Neural cell (in vitro differentiated cells): ENCODE measurements around the gene DUS2. TPM values are rescaled to one million over a fixed set of nuclear protein-coding genes. Genes with fewer than 3 reads are reported as not detected.

Experiments used
- H2AFZ ChIP-seq: fragments of 200-600, 300-800 bp; sonication (generic), shearing (Covaris generic); 2 replicates; pipeline ENCODE4 v1.6.0; 2014; ENCODE audit warnings: low read depth, mild to moderate bottlenecking, antibody characterized with exemption, low read length, moderate library complexity
- H3F3A ChIP-seq: fragments of 200-600 bp; shearing (Covaris generic); 2 replicates; pipeline ENCODE4 v1.6.1; 2016; ENCODE audit warnings: mild to moderate bottlenecking, moderate library complexity, mixed read lengths, antibody characterized with exemption, low read length; ENCODE audit not compliant: insufficient read depth, poor library complexity, severe bottlenecking
- H3K27ac ChIP-seq: fragments of 200-600, 300-800 bp; sonication (generic), shearing (Covaris generic); 2 replicates; pipeline ENCODE4 v1.5.1; 2014; ENCODE audit warnings: mild to moderate bottlenecking, low read length, moderate library complexity
- H3K27me3 ChIP-seq: fragments of 300-800, 200-600 bp; sonication (generic), shearing (Covaris generic); 2 replicates; pipeline ENCODE4 v1.6.0; 2014; ENCODE audit warnings: mild to moderate bottlenecking, low read depth, low read length, moderate library complexity; ENCODE audit not compliant: insufficient read depth
- H3K36me3 ChIP-seq: fragments of 300-800, 200-600 bp; sonication (generic), shearing (Covaris generic); 2 replicates; pipeline ENCODE4 v1.5.1; 2014; ENCODE audit warnings: mild to moderate bottlenecking, antibody characterized with exemption, low read length, moderate library complexity; ENCODE audit not compliant: insufficient read depth
- H3K4me2 ChIP-seq: fragments of 300-800, 200-600 bp; sonication (generic), shearing (Covaris generic); 2 replicates; pipeline ENCODE4 v1.6.0; 2014; ENCODE audit warnings: mild to moderate bottlenecking, low read length
- H3K4me3 ChIP-seq: fragments of 300-800, 200-600 bp; sonication (generic), shearing (Covaris generic); 2 replicates; pipeline ENCODE4 v1.5.1; 2014; ENCODE audit warnings: mild to moderate bottlenecking, low read length, moderate library complexity
- H3K79me2 ChIP-seq: fragments of 200-600 bp; shearing (Covaris generic); replicated peaks from 2 replicates; pipeline ENCODE4 v1.6.0; 2014; ENCODE audit warnings: mild to moderate bottlenecking, low read length, moderate library complexity; ENCODE audit not compliant: insufficient read depth
- H3K9ac ChIP-seq: fragments of 300-800, 200-600 bp; sonication (generic), shearing (Covaris generic); 2 replicates; pipeline ENCODE4 v1.6.1; 2016; ENCODE audit warnings: mild to moderate bottlenecking, low read length, mixed read lengths
- H3K9me2 ChIP-seq: fragments of 200-600 bp; shearing (Covaris generic); 2 replicates; pipeline ENCODE4 v1.6.1; 2016; ENCODE audit warnings: mild to moderate bottlenecking, low read length, mixed read lengths; ENCODE audit not compliant: insufficient read depth
- H3K9me3 ChIP-seq: fragments of 200-600, 300-800 bp; sonication (generic), shearing (Covaris generic); 2 replicates; pipeline ENCODE4 v1.6.1; 2016; ENCODE audit warnings: mild to moderate bottlenecking, mixed run types, low read length, moderate library complexity, mixed read lengths
- H4K20me1 ChIP-seq: fragments of 200-600 bp; shearing (Covaris generic); 2 replicates; pipeline ENCODE4 v1.6.1; 2016; ENCODE audit warnings: mild to moderate bottlenecking, mixed run types; ENCODE audit not compliant: insufficient read depth
- EP300 ChIP-seq: fragments of 450-650 bp; conservative IDR thresholded peaks from 2 replicates; pipeline ENCODE4 v1.6.1; 2014; ENCODE audit warnings: antibody characterized with exemption, mild to moderate bottlenecking, moderate library complexity; ENCODE audit not compliant: poor library complexity, severe bottlenecking
- EZH2 ChIP-seq: fragments of 200-600, 300-800 bp; shearing (Covaris generic), sonication (generic); IDR thresholded peaks from 2 replicates; pipeline ENCODE4 v1.6.1; 2014; ENCODE audit warnings: antibody characterized with exemption, low read length, borderline replicate concordance, mild to moderate bottlenecking; ENCODE audit not compliant: insufficient read depth, poor library complexity, severe bottlenecking
- MXI1 ChIP-seq: fragments of 450-650 bp; conservative IDR thresholded peaks from 2 replicates; pipeline ENCODE4 v1.6.1; 2014; ENCODE audit warnings: antibody characterized with exemption, mild to moderate bottlenecking; ENCODE audit not compliant: poor library complexity, severe bottlenecking
- POLR2AphosphoS5 ChIP-seq: IDR thresholded peaks from 2 replicates; pipeline ENCODE4 v1.6.1; 2012
- SMC3 ChIP-seq: fragments of 450-650 bp; conservative IDR thresholded peaks from 2 replicates; pipeline ENCODE4 v1.6.1; 2014; ENCODE audit warnings: antibody characterized with exemption, mild to moderate bottlenecking, moderate library complexity; ENCODE audit not compliant: poor library complexity
- TAF1 ChIP-seq: IDR thresholded peaks from 2 replicates; pipeline ENCODE4 v1.6.1; 2012; ENCODE audit warnings: low read depth
- polyA plus RNA-seq: library from polyadenylated mRNA; depleted of rRNA; stranded (reverse); fragments of >200 nt; gene quantifications from 2 replicates; pipeline ENCODE4 v1.2.3, GENCODE V29; 2014
- TF ChIP-seq, protein P1 (sequence below): fragments of 450-650 bp; IDR thresholded peaks from 2 replicates; pipeline ENCODE4 v1.5.1; 2014; ENCODE audit warnings: antibody characterized with exemption, mild to moderate bottlenecking, moderate library complexity; ENCODE audit not compliant: poor library complexity, severe bottlenecking
- TF ChIP-seq, protein P2 (sequence below): IDR thresholded peaks from 2 replicates; pipeline ENCODE4 v1.6.1; 2012; ENCODE audit warnings: borderline replicate concordance

Gene DUS2
- polyA plus RNA-seq, 1 donor from 2014 or later = 22.4 TPM

DNA sequence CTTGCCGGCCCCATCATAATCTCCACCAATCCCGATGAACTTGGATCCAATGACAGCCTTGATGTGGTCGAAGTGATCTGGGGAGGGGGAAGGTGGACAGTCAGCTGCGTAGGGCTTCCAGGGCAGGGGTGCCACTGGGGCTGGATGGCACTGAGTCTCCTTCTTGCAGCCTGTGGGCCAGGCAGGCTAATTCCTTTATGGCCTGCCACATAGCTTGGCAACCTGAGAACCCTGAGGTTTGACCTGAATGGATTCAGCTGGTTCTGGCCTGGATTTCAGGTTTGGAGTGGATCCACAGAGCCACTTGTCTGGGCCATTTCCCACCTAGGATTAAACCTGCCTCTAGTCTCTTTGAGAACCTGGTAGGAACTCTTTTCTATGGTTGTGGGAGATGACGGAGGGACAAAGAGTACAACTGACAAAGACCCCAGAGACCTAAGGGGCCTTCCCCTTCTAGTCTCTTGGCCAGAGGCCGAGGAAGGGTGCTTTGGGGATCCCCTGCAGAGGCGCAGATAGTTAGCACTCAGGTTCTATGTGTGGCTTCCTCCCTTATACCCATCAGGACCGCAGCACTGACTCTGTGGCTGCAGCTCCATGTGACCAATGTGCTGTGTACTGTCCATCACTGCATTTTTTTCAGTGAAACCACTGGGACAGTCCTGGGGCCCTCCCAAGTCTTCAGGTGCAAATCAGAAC, 33.6 kb upstream of the DUS2 start:
- Histone ChIP-seq H3K9me3 (no peaks in the 10 kb centered on the region), H3K36me3 (no peaks in the 10 kb centered on the region), H3F3A (no peaks in the 10 kb centered on the region), H4K20me1 (no peaks in the 10 kb centered on the region), H3K79me2 (no peaks in the 10 kb centered on the region), H3K4me3 (no peak overlapping the region), H3K9me2 (no peaks in the 10 kb centered on the region), H3K9ac (no peak overlapping the region), H2AFZ (no peak overlapping the region), H3K27ac (no peak overlapping the region), H3K4me2 (no peak overlapping the region), H3K27me3 (no peaks in the 10 kb centered on the region)
- TF ChIP-seq, protein P1, sequence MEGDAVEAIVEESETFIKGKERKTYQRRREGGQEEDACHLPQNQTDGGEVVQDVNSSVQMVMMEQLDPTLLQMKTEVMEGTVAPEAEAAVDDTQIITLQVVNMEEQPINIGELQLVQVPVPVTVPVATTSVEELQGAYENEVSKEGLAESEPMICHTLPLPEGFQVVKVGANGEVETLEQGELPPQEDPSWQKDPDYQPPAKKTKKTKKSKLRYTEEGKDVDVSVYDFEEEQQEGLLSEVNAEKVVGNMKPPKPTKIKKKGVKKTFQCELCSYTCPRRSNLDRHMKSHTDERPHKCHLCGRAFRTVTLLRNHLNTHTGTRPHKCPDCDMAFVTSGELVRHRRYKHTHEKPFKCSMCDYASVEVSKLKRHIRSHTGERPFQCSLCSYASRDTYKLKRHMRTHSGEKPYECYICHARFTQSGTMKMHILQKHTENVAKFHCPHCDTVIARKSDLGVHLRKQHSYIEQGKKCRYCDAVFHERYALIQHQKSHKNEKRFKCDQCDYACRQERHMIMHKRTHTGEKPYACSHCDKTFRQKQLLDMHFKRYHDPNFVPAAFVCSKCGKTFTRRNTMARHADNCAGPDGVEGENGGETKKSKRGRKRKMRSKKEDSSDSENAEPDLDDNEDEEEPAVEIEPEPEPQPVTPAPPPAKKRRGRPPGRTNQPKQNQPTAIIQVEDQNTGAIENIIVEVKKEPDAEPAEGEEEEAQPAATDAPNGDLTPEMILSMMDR = no peak
- TF ChIP-seq MXI1 (no peak), EZH2 (no peak), SMC3 (no peak), TAF1 (no peak), EP300 (no peak), POLR2AphosphoS5 (no peak)
- TF ChIP-seq, protein P2, sequence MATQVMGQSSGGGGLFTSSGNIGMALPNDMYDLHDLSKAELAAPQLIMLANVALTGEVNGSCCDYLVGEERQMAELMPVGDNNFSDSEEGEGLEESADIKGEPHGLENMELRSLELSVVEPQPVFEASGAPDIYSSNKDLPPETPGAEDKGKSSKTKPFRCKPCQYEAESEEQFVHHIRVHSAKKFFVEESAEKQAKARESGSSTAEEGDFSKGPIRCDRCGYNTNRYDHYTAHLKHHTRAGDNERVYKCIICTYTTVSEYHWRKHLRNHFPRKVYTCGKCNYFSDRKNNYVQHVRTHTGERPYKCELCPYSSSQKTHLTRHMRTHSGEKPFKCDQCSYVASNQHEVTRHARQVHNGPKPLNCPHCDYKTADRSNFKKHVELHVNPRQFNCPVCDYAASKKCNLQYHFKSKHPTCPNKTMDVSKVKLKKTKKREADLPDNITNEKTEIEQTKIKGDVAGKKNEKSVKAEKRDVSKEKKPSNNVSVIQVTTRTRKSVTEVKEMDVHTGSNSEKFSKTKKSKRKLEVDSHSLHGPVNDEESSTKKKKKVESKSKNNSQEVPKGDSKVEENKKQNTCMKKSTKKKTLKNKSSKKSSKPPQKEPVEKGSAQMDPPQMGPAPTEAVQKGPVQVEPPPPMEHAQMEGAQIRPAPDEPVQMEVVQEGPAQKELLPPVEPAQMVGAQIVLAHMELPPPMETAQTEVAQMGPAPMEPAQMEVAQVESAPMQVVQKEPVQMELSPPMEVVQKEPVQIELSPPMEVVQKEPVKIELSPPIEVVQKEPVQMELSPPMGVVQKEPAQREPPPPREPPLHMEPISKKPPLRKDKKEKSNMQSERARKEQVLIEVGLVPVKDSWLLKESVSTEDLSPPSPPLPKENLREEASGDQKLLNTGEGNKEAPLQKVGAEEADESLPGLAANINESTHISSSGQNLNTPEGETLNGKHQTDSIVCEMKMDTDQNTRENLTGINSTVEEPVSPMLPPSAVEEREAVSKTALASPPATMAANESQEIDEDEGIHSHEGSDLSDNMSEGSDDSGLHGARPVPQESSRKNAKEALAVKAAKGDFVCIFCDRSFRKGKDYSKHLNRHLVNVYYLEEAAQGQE = no peak

DNA sequence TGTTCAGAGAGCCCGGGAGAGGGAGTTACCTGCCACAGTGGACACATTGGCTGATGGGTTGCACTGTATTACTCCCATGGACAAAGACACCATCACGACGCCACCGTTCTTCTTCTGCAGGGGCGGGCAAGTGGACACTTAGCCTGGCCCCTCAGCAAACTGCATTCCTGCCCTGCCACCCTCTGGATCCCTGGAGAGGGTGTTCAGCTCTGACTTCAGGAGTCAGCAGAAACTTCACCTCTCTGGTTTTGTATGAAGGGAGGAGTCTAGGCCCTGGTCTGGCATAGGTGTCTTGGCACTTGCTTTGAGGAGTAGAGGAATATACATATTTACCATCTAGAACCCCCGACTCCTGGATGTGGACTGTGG, 33.1 kb upstream of the DUS2 start:
- no peaks in the 10 kb centered on the region for H3K9me2 ChIP-seq
- no peak overlapping the region for H3K9ac ChIP-seq
- H3K9me3 ChIP-seq = no peaks in the 10 kb centered on the region
- TF ChIP-seq SMC3 = no peak
- TF ChIP-seq EZH2 = no peak
- TF ChIP-seq POLR2AphosphoS5 = no peak
- TF ChIP-seq, protein P2 = no peak
- no peak for TF ChIP-seq TAF1
- no peak overlapping the region for H3K4me3 ChIP-seq
- no peak overlapping the region for H3K27ac ChIP-seq
- H3F3A ChIP-seq = no peaks in the 10 kb centered on the region
- H3K4me2 ChIP-seq = no peak overlapping the region
- no peaks in the 10 kb centered on the region for H4K20me1 ChIP-seq
- H3K36me3 ChIP-seq = no peaks in the 10 kb centered on the region
- H2AFZ ChIP-seq = no peak overlapping the region
- no peaks in the 10 kb centered on the region for H3K27me3 ChIP-seq
- H3K79me2 ChIP-seq = no peaks in the 10 kb centered on the region
